HL-60 (cell line): Measurements from ENCODE around the gene GOLGA3.
A peak's percentile ranks its signal among the peaks of the same experiment; 100 is the strongest.

Experiments
- CTCF ChIP-seq: IDR thresholded peaks from one replicate; pipeline ENCODE4 v1.5.1; 2011; ENCODE audit warnings: low read length, control low read depth, inconsistent platforms; ENCODE audit not compliant: insufficient read depth
- GABPA ChIP-seq: IDR thresholded peaks from 2 replicates; pipeline ENCODE4 v1.6.1; 2012; ENCODE audit warnings: low read depth
- POLR2AphosphoS5 ChIP-seq: IDR thresholded peaks from 2 replicates; pipeline ENCODE4 v1.6.1; 2012; ENCODE audit warnings: low read depth
- REST ChIP-seq: IDR thresholded peaks from 2 replicates; pipeline ENCODE4 v1.6.1; 2012; ENCODE audit warnings: low read depth; ENCODE audit not compliant: insufficient replicate concordance
- SPI1 ChIP-seq: IDR thresholded peaks from 2 replicates; pipeline ENCODE4 v1.6.1; 2012; ENCODE audit warnings: low read depth, mild to moderate bottlenecking, borderline replicate concordance

- no peak for TF ChIP-seq CTCF
- no peak for TF ChIP-seq GABPA
- TF ChIP-seq REST = no peak
- TF ChIP-seq POLR2AphosphoS5 = 0 out of 2 replicates have a peak, but pooled peaks have one; percentile 30
- TF ChIP-seq SPI1 = no peak
These were observed 93.2 kb downstream of the GOLGA3 start for GRCh38 chr12:132735496-132735895.
